ENCODE measurements around the gene MTRR.

Gene MTRR

DNA sequence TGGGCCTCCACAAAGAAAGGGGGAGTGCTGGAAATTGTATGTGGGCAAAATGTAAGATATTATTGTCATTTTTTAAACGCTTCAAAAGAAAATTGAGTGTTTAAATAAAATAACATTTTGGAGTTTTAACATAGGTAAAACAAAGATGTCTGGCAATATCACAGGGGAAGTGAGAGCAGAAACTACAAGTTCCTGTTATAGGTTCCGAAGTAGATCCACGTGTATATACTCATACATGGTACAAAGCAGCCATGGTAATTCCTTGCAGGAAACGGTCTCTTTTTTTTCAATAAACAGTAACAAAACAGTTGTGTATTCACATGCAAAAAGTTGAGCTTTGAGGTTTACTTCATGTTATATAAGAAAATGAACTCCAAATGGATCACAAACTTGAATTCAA lies 78.4 kb downstream of the MTRR start:
- H3K4me1 ChIP-seq (ENCODE audit: control insufficient read depth, insufficient read depth, low read length, poor library complexity, severe bottlenecking) = no peaks in the 10 kb centered on the region
- DNase-seq = no peak
- H3K36me3 ChIP-seq (ENCODE audit: control insufficient read depth, insufficient read depth, low read length) = no peaks in the 10 kb centered on the region
- H3K27me3 ChIP-seq (replicated peaks; ENCODE audit: control insufficient read depth, insufficient read depth, low read length, poor library complexity, severe bottlenecking) = no peaks in the 10 kb centered on the region
- H3K4me3 ChIP-seq (ENCODE audit: insufficient read depth, low read depth, low read length, poor library complexity, severe bottlenecking) = no peak overlapping the region
- no peak overlapping the region for H3K27ac ChIP-seq (ENCODE audit: insufficient read depth, low read length, poor library complexity, severe bottlenecking)
- no peaks in the 10 kb centered on the region for H3K9me3 ChIP-seq (ENCODE audit: control insufficient read depth, low read length)
